ENCODE results near the gene PIP5K1A.
"Not testable (repeated sequence)": the region's sequence is repeated elsewhere in the genome, so short reads cannot be mapped to it uniquely, and the experiment has no call there.

Gene PIP5K1A, protein sequence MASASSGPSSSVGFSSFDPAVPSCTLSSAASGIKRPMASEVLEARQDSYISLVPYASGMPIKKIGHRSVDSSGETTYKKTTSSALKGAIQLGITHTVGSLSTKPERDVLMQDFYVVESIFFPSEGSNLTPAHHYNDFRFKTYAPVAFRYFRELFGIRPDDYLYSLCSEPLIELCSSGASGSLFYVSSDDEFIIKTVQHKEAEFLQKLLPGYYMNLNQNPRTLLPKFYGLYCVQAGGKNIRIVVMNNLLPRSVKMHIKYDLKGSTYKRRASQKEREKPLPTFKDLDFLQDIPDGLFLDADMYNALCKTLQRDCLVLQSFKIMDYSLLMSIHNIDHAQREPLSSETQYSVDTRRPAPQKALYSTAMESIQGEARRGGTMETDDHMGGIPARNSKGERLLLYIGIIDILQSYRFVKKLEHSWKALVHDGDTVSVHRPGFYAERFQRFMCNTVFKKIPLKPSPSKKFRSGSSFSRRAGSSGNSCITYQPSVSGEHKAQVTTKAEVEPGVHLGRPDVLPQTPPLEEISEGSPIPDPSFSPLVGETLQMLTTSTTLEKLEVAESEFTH

DNA sequence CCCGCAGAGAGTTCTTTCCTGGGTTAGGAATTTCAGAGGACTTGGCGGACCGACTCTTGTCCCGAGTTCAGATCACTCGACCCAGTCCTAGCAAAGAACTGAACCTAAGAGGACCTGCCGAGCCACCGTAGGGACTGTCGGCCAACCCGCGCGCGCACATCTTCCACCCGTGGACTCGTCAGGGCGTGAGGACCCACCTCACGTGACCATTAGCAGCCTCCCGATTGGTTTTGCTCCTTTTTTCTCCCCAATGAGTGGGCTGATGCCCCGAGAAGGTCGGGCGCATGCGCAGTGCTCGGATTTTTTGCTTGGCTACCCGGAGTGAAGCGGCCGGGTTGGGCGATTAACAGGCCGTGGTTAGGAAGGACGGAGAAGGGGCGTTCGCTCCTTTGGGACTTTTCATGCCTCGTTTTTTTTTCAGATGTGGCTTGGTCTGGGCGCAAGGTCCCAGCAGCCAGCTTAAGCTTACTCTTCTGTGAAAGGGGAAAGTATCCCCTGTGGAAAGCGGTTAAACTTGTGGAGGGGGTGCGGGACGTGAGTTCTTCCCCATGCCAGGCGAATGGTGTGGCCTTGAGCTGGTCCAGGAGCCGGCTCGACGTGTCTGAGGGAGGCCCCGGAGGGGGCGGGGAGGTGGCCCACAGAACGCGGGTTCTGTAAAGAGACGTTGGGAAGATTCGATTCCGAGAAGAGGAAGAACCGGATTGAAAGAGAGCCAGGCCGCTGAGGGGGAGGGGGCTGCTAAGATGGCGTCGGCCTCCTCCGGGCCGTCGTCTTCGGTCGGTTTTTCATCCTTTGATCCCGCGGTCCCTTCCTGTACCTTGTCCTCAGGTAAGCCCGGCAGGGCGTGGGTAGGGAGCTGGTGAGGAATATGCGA, at the start of gene PIP5K1A:
TSS of gene PIP5K1A (plus strand) at position 299 of the 874 bp plus-strand sequence. CDS start at position 744, 445 bp downstream.
- DNase-seq (ENCODE audit: low read depth in 2 of 2), result peak; percentile 98 to 99

DNA sequence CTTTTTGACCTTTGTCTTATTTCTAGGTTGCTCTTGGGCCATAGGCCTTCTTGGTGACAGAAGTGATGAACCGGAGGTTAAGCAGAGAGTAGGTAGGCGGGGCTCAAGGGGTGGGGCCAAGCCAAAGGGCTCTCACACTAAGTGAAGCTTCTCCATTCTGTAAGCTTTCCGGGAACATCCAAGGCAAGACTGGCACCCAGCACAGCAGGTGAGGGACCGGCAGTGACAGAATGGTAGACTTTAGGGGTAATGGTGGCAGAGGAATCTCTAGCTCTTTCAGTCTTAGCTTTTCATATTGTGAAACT, 41.9 kb upstream of the PIP5K1A start, which contains the start of gene TNFAIP8L2:
TSS of gene TNFAIP8L2 (plus strand) at position 135 of the 305 bp plus-strand sequence. CDS start 2,049 bp downstream, outside the sequence.
- DNase-seq (ENCODE audit: low read depth in 2 of 2), result peak; percentile 45 to 66

DNA sequence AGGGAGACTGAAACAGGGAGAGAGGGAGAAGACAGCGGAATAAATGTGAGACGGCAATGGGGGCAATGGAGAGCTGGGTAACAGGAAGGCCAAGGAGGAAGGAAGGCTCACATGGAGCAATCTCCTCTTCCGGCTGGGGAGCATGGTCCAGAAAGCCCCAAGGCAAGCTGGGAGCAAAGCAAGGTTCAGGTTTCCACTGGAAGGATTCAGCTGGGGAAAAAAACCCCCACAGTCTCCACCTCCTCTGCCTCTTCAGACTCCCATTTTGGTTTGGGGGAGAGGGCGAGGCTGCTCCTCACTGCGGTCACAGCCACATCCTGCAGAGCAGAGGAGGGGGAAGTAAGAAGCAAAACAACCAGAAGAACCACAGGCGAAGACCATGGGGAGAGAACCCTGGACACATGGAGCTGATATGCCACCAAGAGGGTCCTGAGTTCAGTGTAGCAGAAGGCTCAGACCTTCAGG, 41.3 kb upstream of the PIP5K1A start:
- DNase-seq (ENCODE audit: low read depth in 2 of 2), result peak in 1 of 2 donors; percentile 39

- no peak for DNase-seq (ENCODE audit: low read depth in 2 of 2)
Measured at GRCh38 chr1:151158326-151158725, 40.0 kb upstream of the PIP5K1A start.

DNA sequence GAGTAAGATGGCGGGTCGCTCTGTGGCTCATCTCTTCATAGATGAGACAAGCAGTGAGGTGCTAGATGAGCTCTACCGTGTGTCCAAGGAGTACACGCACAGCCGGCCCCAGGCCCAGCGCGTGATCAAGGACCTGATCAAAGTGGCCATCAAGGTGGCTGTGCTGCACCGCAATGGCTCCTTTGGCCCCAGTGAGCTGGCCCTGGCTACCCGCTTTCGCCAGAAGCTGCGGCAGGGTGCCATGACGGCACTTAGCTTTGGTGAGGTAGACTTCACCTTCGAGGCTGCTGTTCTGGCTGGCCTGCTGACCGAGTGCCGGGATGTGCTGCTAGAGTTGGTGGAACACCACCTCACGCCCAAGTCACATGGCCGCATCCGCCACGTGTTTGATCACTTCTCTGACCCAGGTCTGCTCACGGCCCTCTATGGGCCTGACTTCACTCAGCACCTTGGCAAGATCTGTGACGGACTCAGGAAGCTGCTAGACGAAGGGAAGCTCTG, 39.6 kb upstream of the PIP5K1A start:
- DNase-seq (ENCODE audit: low read depth in 2 of 2), result no peak

DNA sequence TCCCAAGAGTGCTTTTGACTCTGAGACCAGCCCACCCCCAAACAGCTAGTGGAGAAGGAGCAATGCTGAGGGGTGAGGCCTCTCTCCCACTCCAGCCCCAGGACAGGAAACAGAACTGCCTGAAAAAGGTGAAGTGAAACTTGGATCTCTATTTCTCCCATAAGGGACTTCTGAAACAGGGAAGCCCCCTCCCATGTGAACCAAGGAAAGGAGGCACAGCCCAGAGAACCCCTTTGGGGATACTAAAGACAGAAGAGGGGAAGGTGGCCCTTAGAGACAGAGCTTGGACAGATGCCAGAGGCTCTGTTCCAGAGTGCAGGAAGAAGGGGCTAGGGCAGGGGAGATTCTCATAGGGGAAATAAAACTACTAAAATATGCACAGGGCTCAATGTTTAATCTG, 39.0 kb upstream of the PIP5K1A start:
- no peak for DNase-seq (ENCODE audit: low read depth in 2 of 2)

GRCh38 chr1:151164732-151165280, 33.5 kb upstream of the PIP5K1A start:
- DNase-seq (ENCODE audit: low read depth in 2 of 2), result no peak

DNA sequence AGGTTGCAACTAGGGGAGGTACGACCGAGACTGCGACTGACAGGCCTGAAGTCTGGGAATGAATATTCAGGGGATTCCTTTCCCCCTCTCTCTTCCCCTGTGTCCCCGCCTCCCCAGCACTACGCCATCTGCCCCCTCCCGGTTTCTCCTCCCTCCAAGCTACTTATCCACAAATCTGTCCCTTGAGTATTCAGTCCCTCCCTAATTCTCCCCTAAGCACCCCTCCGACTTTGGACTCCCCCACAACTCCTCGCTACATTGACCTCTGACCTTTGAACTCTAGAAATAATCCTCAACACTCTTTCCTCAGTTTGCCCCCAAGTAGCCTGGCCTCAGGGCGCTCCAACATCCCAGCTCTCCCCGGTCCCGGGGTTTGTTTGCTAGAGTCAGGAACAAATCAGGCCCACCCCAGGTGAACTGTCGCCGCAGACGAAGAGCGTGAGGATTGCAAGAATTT, 33.0 kb upstream of the PIP5K1A start:
- no peak for DNase-seq (ENCODE audit: low read depth in 2 of 2)

GRCh38 chr1:151165738-151166504, 32.4 kb upstream of the PIP5K1A start, which contains the start of the genes LYSMD1 and SCNM1:
Gene LYSMD1 (minus strand): TSS chr1:151165902. CDS start chr1:151165258, 644 bp downstream.
Gene SCNM1 (plus strand): TSS chr1:151166144. CDS start chr1:151166153, 9 bp downstream.
- DNase-seq (ENCODE audit: low read depth in 2 of 2), result peak; percentile 86 to 88

DNA sequence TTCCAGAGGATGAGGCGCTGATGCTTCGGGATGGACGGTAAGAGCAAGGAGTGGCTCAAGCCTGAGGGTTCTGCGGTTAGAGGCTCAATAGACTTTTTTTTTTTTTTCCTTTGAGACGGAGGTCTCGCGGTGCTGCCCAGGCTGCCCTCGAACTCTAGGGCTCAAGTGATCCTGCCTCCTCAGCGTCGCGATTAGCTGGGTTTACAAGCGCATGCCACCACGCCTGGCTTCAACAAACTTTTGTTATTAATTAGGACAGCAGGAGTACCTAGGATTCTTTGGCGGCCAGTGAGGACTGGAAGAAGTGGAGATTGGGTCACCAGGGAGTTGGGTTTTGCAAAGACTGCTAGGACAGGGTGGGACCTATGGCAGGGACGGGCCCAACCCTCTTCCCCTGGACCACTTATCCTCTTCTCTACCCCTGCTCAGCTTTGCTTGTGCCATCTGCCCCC, 31.8 kb upstream of the PIP5K1A start:
- no peak for DNase-seq (ENCODE audit: low read depth in 2 of 2)

GRCh38 chr1:151167116-151167515, 31.2 kb upstream of the PIP5K1A start:
- no peak for DNase-seq (ENCODE audit: low read depth in 2 of 2)

DNA sequence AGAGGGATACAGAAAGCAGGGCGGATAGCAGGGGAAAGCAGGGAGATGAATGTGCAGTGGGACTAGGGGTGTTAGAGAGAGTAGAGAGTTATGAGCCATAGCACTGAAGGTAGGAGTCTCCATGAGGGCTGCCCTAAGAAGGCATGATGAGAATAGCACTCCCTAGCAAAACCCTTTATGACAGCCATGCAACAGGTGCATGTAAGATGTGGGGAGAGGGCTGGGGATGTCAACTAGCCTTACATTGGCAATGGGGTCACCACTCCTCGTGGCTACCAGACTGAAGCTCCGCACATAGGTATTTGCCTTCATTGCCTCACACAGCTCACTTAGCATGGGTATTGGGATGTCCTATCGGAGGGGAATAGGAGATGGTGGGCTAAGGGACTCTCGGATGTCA, 27.2 kb upstream of the PIP5K1A start:
- DNase-seq (ENCODE audit: low read depth in 2 of 2), result no peak

GRCh38 chr1:151175041-151175741, 23.2 kb upstream of the PIP5K1A start:
- no peak for DNase-seq (ENCODE audit: low read depth in 2 of 2)

- no peak for DNase-seq (ENCODE audit: low read depth in 2 of 2)
Measured at GRCh38 chr1:151175863-151176262, 22.5 kb upstream of the PIP5K1A start, which contains the start of gene TMOD4. Gene TMOD4 (minus strand): TSS chr1:151175981. CDS start chr1:151174875, 1,106 bp downstream.

DNA sequence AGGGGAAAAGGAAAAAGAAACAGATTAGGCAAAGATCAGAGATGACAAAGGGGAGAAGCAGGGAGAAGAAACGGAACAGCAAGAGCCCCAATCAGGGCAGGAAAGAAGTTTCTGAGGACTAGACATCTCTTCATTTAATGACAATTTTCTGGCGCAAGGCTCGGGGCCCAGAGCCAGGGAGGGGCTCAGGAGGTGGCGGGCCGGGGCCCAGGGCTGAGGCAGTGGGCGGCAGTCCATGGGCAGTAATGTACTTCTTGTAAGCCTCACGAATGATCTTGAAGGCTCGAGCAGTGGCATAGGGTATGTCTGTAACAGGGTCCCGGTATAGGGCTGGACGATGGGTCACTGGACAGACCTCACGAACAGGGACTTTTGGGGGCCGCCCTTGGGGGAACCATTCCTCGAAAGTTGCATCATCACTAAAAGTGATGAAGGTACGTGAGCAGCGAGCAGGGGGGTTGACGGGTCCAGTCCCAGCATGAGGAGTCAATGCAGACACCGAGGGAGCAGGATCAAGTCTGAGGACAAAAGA, 21.8 kb upstream of the PIP5K1A start:
- DNase-seq (ENCODE audit: low read depth in 2 of 2), result no peak

- no peak for DNase-seq (ENCODE audit: low read depth in 2 of 2)
Measured at GRCh38 chr1:151184211-151184610, 14.1 kb upstream of the PIP5K1A start.

- no peak for DNase-seq (ENCODE audit: low read depth in 2 of 2)
Measured at GRCh38 chr1:151187205-151187604, 11.1 kb upstream of the PIP5K1A start.

- not testable (repeated sequence) for DNase-seq (ENCODE audit: low read depth in 2 of 2)
Measured at GRCh38 chr1:151188667-151189066, 9.7 kb upstream of the PIP5K1A start.

DNA sequence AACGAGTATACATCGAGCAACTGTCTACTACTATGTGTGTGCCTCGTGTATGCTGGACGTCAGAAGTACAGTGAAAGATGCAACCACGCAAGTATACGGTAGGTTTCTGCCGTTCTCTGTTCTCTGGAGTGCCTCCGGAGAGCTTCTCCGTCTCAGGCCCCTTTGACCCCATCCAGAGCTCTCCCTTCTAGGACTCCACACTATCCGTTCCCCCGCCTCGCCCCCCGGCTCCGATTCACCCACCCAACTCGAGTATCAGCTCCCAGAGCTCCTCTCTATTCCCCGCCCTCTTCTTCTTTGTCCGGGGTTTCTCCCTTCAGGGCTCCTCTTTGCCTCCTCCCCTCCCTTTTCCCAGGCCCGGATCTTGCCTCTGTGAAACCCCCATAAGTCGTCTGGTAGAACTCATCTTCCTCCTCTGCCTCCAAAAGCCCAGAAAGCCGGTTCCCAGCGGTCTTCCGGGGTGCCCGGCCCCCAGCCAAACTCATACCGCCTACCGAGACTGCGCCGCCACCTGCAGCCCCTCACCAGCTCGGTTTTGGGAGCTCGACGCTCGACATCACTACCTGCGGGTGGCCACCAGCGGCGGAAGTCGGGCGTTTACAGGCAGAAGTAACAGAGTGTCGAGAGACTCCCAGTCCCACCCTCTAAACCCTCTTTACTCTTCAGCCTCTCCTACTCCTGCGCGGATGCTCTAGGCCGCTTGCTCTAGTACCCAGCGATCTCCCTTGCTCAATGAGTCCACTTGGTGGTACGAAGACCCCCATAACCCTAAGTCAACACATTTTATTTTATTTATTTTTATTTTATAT, 8.5 kb upstream of the PIP5K1A start, which contains the start of gene VPS72:
TSS of gene VPS72 (minus strand) at position 561 of the 809 bp plus-strand sequence. CDS start at position 485, 76 bp downstream.
- DNase-seq (ENCODE audit: low read depth in 2 of 2), result peak; percentile 64 to 73

Data from stimulated activated CD8-positive, alpha-beta memory T cell treated with anti-CD3 and anti-CD28 coated beads, Interleukin-2, amount 100 ng/mL, for 1 hour (primary cell).